ENCODE data around the gene EHD2.

EHD2 gene

DNA sequence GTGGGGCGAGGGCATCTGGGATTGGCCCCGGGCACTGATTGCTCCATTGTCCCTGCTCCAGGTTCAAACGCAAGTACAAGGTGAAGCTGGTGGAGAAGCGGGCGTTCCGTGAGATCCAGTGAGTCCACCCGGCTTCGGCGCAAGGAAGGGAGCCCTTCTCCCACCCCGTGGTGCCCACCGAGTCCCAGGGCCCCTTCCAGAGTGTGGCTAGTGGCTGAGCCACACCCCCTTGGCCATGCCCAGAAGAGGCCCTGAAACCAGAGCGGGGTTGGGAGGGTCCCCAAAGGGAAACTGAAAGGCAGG, 43.4 kb downstream of the EHD2 start:
- H3K4me3 ChIP-seq (replicated peaks; ENCODE audit: low read depth, low read length), result no peak overlapping the region

DNA sequence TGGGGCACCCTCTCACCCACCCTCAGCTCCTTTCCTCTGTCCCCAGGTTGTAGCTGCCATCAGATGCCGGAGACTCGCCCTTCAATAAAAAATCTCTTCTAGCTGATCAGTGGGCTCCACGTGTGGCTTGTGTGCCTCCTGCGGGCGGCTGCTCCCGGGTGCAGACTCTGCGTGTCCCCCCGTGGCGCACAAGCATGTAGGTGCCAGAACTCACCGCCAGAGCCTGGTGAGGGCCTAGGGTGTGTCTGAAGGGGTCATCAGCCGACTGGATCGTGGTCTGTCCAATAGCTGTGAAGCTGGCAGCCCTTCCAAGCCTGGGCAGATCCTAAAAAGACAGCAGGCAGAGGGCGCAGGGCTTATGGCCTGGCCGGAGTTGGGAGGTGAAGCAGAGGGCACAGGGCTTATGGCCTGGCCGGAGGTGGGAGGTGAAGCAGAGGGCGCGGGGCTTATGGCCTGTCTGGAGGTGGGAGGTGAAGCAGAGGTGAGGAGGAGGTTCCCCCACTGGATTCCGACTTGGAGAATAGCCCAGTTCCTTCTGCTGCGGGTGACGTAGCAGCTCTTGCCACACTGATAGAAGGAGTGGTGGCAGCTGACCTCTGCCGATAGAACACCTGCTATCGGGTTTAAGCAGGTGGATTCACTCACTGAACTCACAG, 43.9 kb downstream of the EHD2 start:
- no peak overlapping the region for H3K4me3 ChIP-seq (replicated peaks; ENCODE audit: low read depth, low read length)
- DNase-seq (ENCODE audit: extremely low read depth, low read depth), result no peak
- TF ChIP-seq, protein P1, sequence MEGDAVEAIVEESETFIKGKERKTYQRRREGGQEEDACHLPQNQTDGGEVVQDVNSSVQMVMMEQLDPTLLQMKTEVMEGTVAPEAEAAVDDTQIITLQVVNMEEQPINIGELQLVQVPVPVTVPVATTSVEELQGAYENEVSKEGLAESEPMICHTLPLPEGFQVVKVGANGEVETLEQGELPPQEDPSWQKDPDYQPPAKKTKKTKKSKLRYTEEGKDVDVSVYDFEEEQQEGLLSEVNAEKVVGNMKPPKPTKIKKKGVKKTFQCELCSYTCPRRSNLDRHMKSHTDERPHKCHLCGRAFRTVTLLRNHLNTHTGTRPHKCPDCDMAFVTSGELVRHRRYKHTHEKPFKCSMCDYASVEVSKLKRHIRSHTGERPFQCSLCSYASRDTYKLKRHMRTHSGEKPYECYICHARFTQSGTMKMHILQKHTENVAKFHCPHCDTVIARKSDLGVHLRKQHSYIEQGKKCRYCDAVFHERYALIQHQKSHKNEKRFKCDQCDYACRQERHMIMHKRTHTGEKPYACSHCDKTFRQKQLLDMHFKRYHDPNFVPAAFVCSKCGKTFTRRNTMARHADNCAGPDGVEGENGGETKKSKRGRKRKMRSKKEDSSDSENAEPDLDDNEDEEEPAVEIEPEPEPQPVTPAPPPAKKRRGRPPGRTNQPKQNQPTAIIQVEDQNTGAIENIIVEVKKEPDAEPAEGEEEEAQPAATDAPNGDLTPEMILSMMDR (IDR thresholded peaks at IDR 0.05; ENCODE audit: low read depth, low read length, missing control alignments), result no peak

More for the DNA sequence above, 43.4 kb downstream of the EHD2 start:
- no peak for DNase-seq (ENCODE audit: extremely low read depth, low read depth)
- TF ChIP-seq, protein P1 (IDR thresholded peaks at IDR 0.05; ENCODE audit: low read depth, low read length, missing control alignments), result no peak

DNA sequence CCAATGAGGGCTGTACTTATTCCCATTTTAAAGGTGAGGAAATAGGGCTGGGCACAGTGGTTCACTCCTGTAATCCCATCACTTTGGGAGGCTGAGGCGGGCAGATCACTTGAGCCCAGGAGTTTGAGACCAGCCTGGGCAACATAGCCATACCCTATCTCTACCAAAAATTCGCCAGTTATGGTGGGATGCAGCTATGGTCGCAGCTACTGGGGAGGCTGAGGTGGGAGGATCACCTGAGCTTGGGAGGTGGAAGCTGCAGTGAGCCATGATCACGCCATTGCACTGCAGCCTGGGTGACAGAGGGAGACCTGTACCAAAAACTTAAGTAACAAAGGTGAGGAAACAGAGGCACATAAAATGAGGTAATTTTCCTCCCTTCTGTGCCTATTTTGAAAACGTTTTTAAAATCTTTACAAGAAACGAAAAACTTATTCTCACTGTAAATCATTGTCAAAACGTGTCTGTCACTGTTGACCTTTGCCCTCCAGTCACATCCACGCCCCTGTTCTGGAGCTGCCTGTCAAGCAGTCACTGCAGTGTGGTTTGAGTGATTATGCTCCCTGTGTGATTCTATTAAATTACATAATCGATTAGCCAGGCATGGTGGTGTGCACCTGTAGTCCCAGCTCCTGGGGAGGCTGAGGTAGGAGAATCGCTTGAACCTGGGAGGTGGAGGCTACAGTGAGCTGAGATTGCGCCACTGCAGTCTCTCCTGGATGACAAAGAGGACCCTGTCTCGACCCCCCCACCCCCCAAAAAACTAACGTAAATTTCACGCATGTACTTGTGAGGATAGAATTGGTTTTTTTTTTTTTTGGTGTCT, 44.6 kb downstream of the EHD2 start:
- DNase-seq (ENCODE audit: extremely low read depth, low read depth), result no peak
- TF ChIP-seq, protein P1 (IDR thresholded peaks at IDR 0.05; ENCODE audit: low read depth, low read length, missing control alignments), result no peak

DNA sequence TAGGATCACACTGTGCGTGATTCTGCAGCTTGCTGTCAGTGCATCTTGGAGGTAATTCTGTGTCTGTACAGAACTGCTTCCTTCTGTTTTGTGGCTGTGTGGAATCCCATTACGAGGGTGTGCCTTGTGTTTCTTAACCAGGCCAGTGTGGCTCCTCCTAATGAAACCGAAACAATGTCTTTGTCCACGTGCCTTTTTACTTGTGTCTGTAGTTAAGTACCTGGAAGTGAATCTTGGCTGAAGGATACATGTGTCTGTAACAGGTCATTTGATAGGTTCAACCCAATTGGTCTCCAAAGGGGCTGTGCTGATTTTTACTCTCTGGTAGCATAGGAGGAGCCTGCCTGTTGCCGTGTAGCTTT, 45.2 kb downstream of the EHD2 start:
- no peak overlapping the region for H3K4me3 ChIP-seq (replicated peaks; ENCODE audit: low read depth, low read length)
- TF ChIP-seq, protein P1 (IDR thresholded peaks at IDR 0.05; ENCODE audit: low read depth, low read length, missing control alignments), result no peak
- no peak for DNase-seq (ENCODE audit: extremely low read depth, low read depth)

More for the DNA sequence above, 44.6 kb downstream of the EHD2 start:
- H3K4me3 ChIP-seq (replicated peaks; ENCODE audit: low read depth, low read length), result no peak overlapping the region

DNA sequence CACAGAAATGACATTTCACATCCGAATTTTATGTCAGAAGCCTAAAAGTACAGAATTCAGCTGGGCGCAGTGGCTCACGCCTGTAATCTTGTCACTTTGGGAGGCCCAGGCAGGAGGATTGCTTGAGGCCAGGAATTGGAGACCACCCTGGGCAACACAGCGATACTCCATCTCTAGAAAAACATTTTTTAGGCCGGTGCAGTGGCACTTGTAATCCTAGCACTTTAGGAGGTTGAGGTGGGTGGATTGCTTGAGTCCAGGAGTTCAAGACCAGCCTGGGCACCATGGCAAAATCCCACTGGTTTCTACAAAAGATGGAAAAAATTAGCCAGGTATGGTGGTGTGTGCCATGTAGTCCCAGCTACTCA, 47.4 kb downstream of the EHD2 start:
- no peak overlapping the region for H3K4me3 ChIP-seq (replicated peaks; ENCODE audit: low read depth, low read length)
- TF ChIP-seq, protein P1 (IDR thresholded peaks at IDR 0.05; ENCODE audit: low read depth, low read length, missing control alignments), result no peak
- no peak for DNase-seq (ENCODE audit: extremely low read depth, low read depth)

DNA sequence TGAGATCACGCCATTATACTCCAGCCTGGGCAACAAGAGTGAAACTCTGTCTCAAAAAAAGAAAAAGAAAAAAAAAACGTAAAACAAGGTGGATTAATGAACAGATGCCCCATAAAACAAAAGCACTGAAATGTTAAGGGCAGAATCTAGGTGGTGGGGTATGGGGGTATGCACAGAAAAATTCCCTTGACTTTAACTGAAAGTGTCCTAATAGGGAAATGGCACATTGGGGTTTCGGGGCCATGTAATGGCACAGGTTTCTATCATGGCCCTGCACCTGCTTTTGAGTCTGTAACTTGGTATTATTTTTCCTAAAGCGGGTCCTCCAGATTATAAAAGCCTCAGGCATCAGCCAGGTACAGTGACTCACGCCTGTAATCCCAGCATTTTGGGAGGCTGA, 48.3 kb downstream of the EHD2 start:
- H3K4me3 ChIP-seq (replicated peaks; ENCODE audit: low read depth, low read length), result no peak overlapping the region
- DNase-seq (ENCODE audit: extremely low read depth, low read depth), result no peak
- TF ChIP-seq, protein P1 (IDR thresholded peaks at IDR 0.05; ENCODE audit: low read depth, low read length, missing control alignments), result no peak
